H1 (cell line): Measurements from ENCODE around the gene LTBP3. TPM values are rescaled to one million over a fixed set of nuclear protein-coding genes. Genes with fewer than 3 reads are reported as not detected.

Experiments used
- CTCF ChIA-PET: fragments of 300-600 bp; sonication (Branson Sonifier 250); formaldehyde crosslinking; loops from one replicate; lab custom pipeline; 2021; ENCODE audit not compliant: partially characterized antibody; lab: Charles Lee
- POLR2A ChIA-PET: fragments of 300-600 bp; sonication (Branson Sonifier 250); formaldehyde crosslinking; loops from one replicate; lab custom pipeline; 2021; ENCODE audit warnings: inconsistent platforms; ENCODE audit not compliant: partially characterized antibody; lab: Charles Lee
- DNase-seq, 2 experiments: peaks; one replicate each; pipeline versions ENCODE4 v3.0.0 to v3.0.0-alpha.2; 2010 to 2022; ENCODE audit warnings: low spot score in 2 of 2, low read depth in 1 of 2, mixed read lengths in 1 of 2
- FAIRE-seq: peaks from 2 replicates; lab custom pipeline; 2011; peaks lifted over from hg19 to GRCh38; lab: Jason Lieb, UNC
- H2AFZ ChIP-seq: 2 replicates; pipeline ENCODE4 v1.8.1; 2012; ENCODE audit warnings: low read length, inconsistent platforms
- H2AK5ac ChIP-seq: 2 replicates; pipeline ENCODE4 v1.6.1; 2013; ENCODE audit warnings: low read depth, low read length
- H2BK120ac ChIP-seq: replicated peaks from 2 replicates; pipeline ENCODE3; 2013; ENCODE audit warnings: low read depth, low read length, inconsistent platforms
- H2BK12ac ChIP-seq: 2 replicates; pipeline ENCODE4 v1.6.1; 2013; ENCODE audit warnings: low read depth, low read length
- H2BK15ac ChIP-seq: 2 replicates; pipeline ENCODE4 v1.6.1; 2013; ENCODE audit warnings: low read length
- H2BK20ac ChIP-seq: 2 replicates; pipeline ENCODE4 v1.6.1; 2013; ENCODE audit warnings: low read length
- H2BK5ac ChIP-seq: 2 replicates; pipeline ENCODE4 v1.6.1; 2013; ENCODE audit warnings: low read depth, low read length
- H3K14ac ChIP-seq: 2 replicates; pipeline ENCODE4 v1.6.1; 2013; ENCODE audit warnings: inconsistent platforms; ENCODE audit not compliant: insufficient read length
- H3K18ac ChIP-seq: 2 replicates; pipeline ENCODE4 v1.6.1; 2013; ENCODE audit warnings: low read length; ENCODE audit errors: extremely low read depth
- H3K23ac ChIP-seq: 2 replicates; pipeline ENCODE4 v1.6.1; 2013; ENCODE audit warnings: inconsistent platforms; ENCODE audit not compliant: insufficient read length
- H3K23me2 ChIP-seq: 2 replicates; pipeline ENCODE4 v1.6.1; 2013; ENCODE audit warnings: low read depth, low read length
- H3K27ac ChIP-seq: 2 replicates; pipeline ENCODE4 v1.6.1; 2011; ENCODE audit warnings: low read depth, low read length, inconsistent platforms
- H3K27me3 ChIP-seq, 4 experiments: replicated peaks in 1 of 4; 1 replicate in 1 of 4; 2 replicates in 3 of 4; pipeline versions ENCODE4 v1.6.1 to v1.8.1; 2011 to 2013; ENCODE audit warnings: low read length in 3 of 4, mild to moderate bottlenecking in 3 of 4, inconsistent platforms in 2 of 4, mixed read lengths in 2 of 4, moderate library complexity in 1 of 4; ENCODE audit not compliant: control insufficient read depth in 3 of 4, insufficient read depth in 3 of 4; ENCODE audit errors: extremely low read depth in 1 of 4
- H3K36me3 ChIP-seq, 4 experiments: 2 replicates each; pipeline versions ENCODE4 v1.6.1 to v1.8.1; 2011 to 2013; ENCODE audit warnings: mild to moderate bottlenecking in 4 of 4, low read length in 3 of 4, moderate library complexity in 2 of 4, control low read depth in 1 of 4, inconsistent platforms in 1 of 4; ENCODE audit not compliant: insufficient read depth in 4 of 4, control insufficient read depth in 2 of 4
- H3K4ac ChIP-seq: replicated peaks from 2 replicates; pipeline ENCODE3; 2013; ENCODE audit warnings: low read length, low read depth, mixed read lengths, inconsistent platforms; ENCODE audit not compliant: insufficient read length
- H3K4me1 ChIP-seq, 4 experiments: replicated peaks in 1 of 4; 1 replicate in 1 of 4; 2 replicates in 3 of 4; pipeline versions ENCODE4 v1.6.1 to v1.8.1; 2011 to 2013; ENCODE audit warnings: low read length in 3 of 4, inconsistent platforms in 2 of 4, mixed read lengths in 1 of 4; ENCODE audit not compliant: insufficient read depth in 4 of 4, control insufficient read depth in 3 of 4
- H3K4me2 ChIP-seq, 2 experiments: 2 replicates each; pipeline versions ENCODE4 v1.6.1 to v1.8.1; 2011 to 2013; ENCODE audit warnings: low read depth in 2 of 2, low read length in 2 of 2, control low read depth in 1 of 2, inconsistent platforms in 1 of 2, mild to moderate bottlenecking in 1 of 2; ENCODE audit not compliant: insufficient read depth in 1 of 2
- H3K4me3 ChIP-seq, 4 experiments: fragments of 200-600, 300-600 bp in 1 of 4; sonication (generic), shearing (Covaris generic), sonication (Bioruptor Twin) in 1 of 4; 2 replicates each; pipeline versions ENCODE4 v1.5.1 to v1.8.1; 2011 to 2016; ENCODE audit warnings: low read length in 4 of 4, low read depth in 3 of 4, control low read depth in 2 of 4, inconsistent platforms in 2 of 4, mild to moderate bottlenecking in 2 of 4, mixed read lengths in 1 of 4, moderate library complexity in 1 of 4; ENCODE audit not compliant: insufficient read depth in 2 of 4; ENCODE audit errors: extremely low read depth in 1 of 4
- H3K56ac ChIP-seq: replicated peaks from 2 replicates; pipeline ENCODE3; 2013; ENCODE audit warnings: low read depth, mild to moderate bottlenecking, mixed read lengths, low read length, inconsistent platforms; ENCODE audit not compliant: insufficient read length
- H3K79me1 ChIP-seq: 2 replicates; pipeline ENCODE4 v1.6.1; 2013; ENCODE audit warnings: low read depth, low read length, control low read depth
- H3K79me2 ChIP-seq, 2 experiments: 2 replicates each; pipeline versions ENCODE4 v1.6.1 to v1.8.1; 2012 to 2013; ENCODE audit warnings: low read length in 2 of 2, mild to moderate bottlenecking in 2 of 2, inconsistent platforms in 1 of 2; ENCODE audit not compliant: insufficient read depth in 2 of 2, control insufficient read depth in 1 of 2
- H3K9ac ChIP-seq, 4 experiments: replicated peaks in 1 of 4; 1 replicate in 1 of 4; 2 replicates in 3 of 4; pipeline versions ENCODE4 v1.6.1 to v1.8.1; 2011 to 2013; ENCODE audit warnings: low read depth in 3 of 4, low read length in 3 of 4, control low read depth in 2 of 4, mild to moderate bottlenecking in 2 of 4, moderate library complexity in 2 of 4, inconsistent platforms in 1 of 4; ENCODE audit errors: extremely low read depth in 1 of 4
- H3K9me3 ChIP-seq, 2 experiments: 2 replicates each; pipeline versions ENCODE4 v1.6.1 to v1.8.1; 2012 to 2013; ENCODE audit warnings: mild to moderate bottlenecking in 2 of 2, moderate library complexity in 2 of 2, control low read depth in 1 of 2, inconsistent platforms in 1 of 2, low read depth in 1 of 2, low read length in 1 of 2, mixed read lengths in 1 of 2; ENCODE audit not compliant: insufficient read depth in 2 of 2
- H4K20me1 ChIP-seq, 2 experiments: replicated peaks in 1 of 2; 2 replicates each; pipeline versions ENCODE3 to v1.8.1; 2011 to 2013; ENCODE audit warnings: inconsistent platforms in 2 of 2, low read length in 2 of 2, mild to moderate bottlenecking in 1 of 2; ENCODE audit not compliant: insufficient read depth in 2 of 2, control insufficient read depth in 1 of 2
- H4K5ac ChIP-seq: 2 replicates; pipeline ENCODE4 v1.6.1; 2013; ENCODE audit warnings: low read length, low read depth, mixed read lengths, inconsistent platforms; ENCODE audit not compliant: insufficient read length
- H4K8ac ChIP-seq: 2 replicates; pipeline ENCODE4 v1.8.0; 2013; ENCODE audit warnings: mild to moderate bottlenecking, moderate library complexity, low read length, inconsistent platforms; ENCODE audit not compliant: insufficient read depth; ENCODE audit errors: extremely low read depth
- H4K91ac ChIP-seq: replicated peaks from 2 replicates; pipeline ENCODE3; 2013; ENCODE audit warnings: low read length, mixed read lengths, inconsistent platforms; ENCODE audit not compliant: insufficient read length
- CTCF ChIP-seq, 3 experiments: IDR thresholded peaks; 1 replicate in 2 of 3; 2 replicates in 1 of 3; pipeline versions ENCODE4 v1.5.1 to v1.6.1; 2011; ENCODE audit warnings: low read length in 3 of 3, mild to moderate bottlenecking in 3 of 3, inconsistent platforms in 2 of 3, low read depth in 1 of 3, moderate library complexity in 1 of 3; ENCODE audit not compliant: insufficient read depth in 1 of 3; ENCODE audit errors: control extremely low read depth in 1 of 3
- HDAC2 ChIP-seq, 2 experiments: fragments of 300-600 bp in 1 of 2; sonication (generic) in 1 of 2; IDR thresholded peaks; 2 replicates each; pipeline ENCODE4 v1.6.1; 2011 to 2012; ENCODE audit warnings: low read depth in 2 of 2, low read length in 2 of 2, mild to moderate bottlenecking in 2 of 2, moderate library complexity in 2 of 2, borderline replicate concordance in 1 of 2, inconsistent platforms in 1 of 2
- RAD21 ChIP-seq, 2 experiments: IDR thresholded peaks in 1 of 2; conservative IDR thresholded peaks in 1 of 2; 2 replicates each; pipeline ENCODE4 v1.6.1; 2011; ENCODE audit warnings: low read depth in 2 of 2, low read length in 2 of 2, improper control_type of control experiment in 1 of 2, inconsistent platforms in 1 of 2, mild to moderate bottlenecking in 1 of 2, moderate library complexity in 1 of 2
- WGBS, 2 experiments: shearing (Covaris generic) in 1 of 2; methylation state at CpG; one replicate each; pipeline versions ENCODE4 v1.1.6 to v1.1.7; 2013 to 2015; ENCODE audit warnings: low lambda C conversion rate in 2 of 2, mixed read lengths in 2 of 2, inconsistent platforms in 1 of 2, low coverage in 1 of 2, missing lambda C conversion rate in 1 of 2; ENCODE audit not compliant: insufficient replicate concordance in 2 of 2, insufficient coverage in 1 of 2, insufficient read length in 1 of 2; ENCODE audit errors: extremely low coverage in 1 of 2, missing lambda C conversion rate in 1 of 2; 5-methylcytosine and 5-hydroxymethylcytosine counted together
- polyA plus RNA-seq, 7 experiments: library from polyadenylated mRNA; depleted of rRNA in 3 of 7; stranded (reverse) in 5 of 7; unstranded in 2 of 7; fragments of >200 nt in 5 of 7; fragments of 200-250 nt in 2 of 7; gene quantifications; 1 replicate in 5 of 7; 2 replicates in 1 of 7; 4 replicates in 1 of 7; pipeline versions ENCODE4 v1.2.1 to v1.2.3, GENCODE V29; 2011 to 2013; ENCODE audit warnings: missing spikeins in 2 of 7, mixed read lengths in 2 of 7
- total RNA-seq: library from RNA; stranded (reverse); fragmentation: NEBNext Ultra II Directional; extraction: Animal tissue kit (Norgen Biotek cat#: 25700); gene quantifications from 2 replicates; pipeline ENCODE4 v1.2.1, GENCODE V29; 2021

The LTBP3 gene
- total and polyA plus RNA-seq, 2 of the 8 experiments (the other 6 are each of a cell fraction or from before 2014, with no cell fraction given) = 12.8 to 17.8 TPM

- H3K23ac ChIP-seq = no peak overlapping the region
- no peak overlapping the region for H3K27ac ChIP-seq
- H3K18ac ChIP-seq = peak overlapping the region; percentile 33; the same call in 1 of the 2 replicates
- no peaks in the 10 kb centered on the region for H3K27me3 ChIP-seq
- peak overlapping the region; percentile 30 for H3K4ac ChIP-seq
- H4K5ac ChIP-seq = no peak overlapping the region
- no peak overlapping the region for H2BK120ac ChIP-seq
- H2BK12ac ChIP-seq = peak overlapping the region; percentile 100
- peak overlapping the region; percentile 75 for H4K91ac ChIP-seq
- no peak overlapping the region for H2AFZ ChIP-seq
- peak overlapping the region in 1 of 2 experiments; percentile 3; a peak in 1 of 4 replicates for H3K4me2 ChIP-seq
- 90% methylated on average over 4 of the region's 4 CpGs; no CpG with 5 or more reads in 1 of the 2 experiments for WGBS, 2 experiments
- H3K56ac ChIP-seq = no peak overlapping the region
- H3K4me3 ChIP-seq = no peak overlapping the region
- no peak for TF ChIP-seq CTCF (IDR thresholded peaks at IDR 0.05; ENCODE audit: control extremely low read depth in 1 of 3, insufficient read depth in 1 of 3, low read depth in 1 of 3, low read length in 3 of 3)
- no peak for TF ChIP-seq RAD21 (IDR thresholded peaks at IDR 0.05 in 1 of 2, conservative IDR thresholded peaks at IDR 0.05 in 1 of 2; ENCODE audit: low read depth in 2 of 2, low read length in 2 of 2)
- no peak for TF ChIP-seq HDAC2 (IDR thresholded peaks at IDR 0.05; ENCODE audit: borderline replicate concordance in 1 of 2, low read depth in 2 of 2, low read length in 2 of 2)
- peak overlapping the region; percentile 91; the same call in 1 of the 2 replicates for H2BK5ac ChIP-seq
- DNase-seq = no peak
- no peaks in the 10 kb centered on the region; the same call in 1 of the 2 replicates for H3K79me1 ChIP-seq
- CTCF ChIA-PET = interaction anchor here (0.7 to 29.0 kb wide), 6 partner anchors 9 to 279 kb away, joined by 3 to 809 read pairs (median 41); no protein-coding TSS in a partner anchor
- no peak overlapping the region; a peak in 1 of 7 replicates for H3K9ac ChIP-seq
- no peak for FAIRE-seq
- H3K4me1 ChIP-seq = peaks cover 36 to 61% (median 48%) of the 10 kb centered on the region in 4 experiments
- no peaks in the 10 kb centered on the region; the same call in 1 of the 2 replicates for H3K23me2 ChIP-seq
- no peaks in the 10 kb centered on the region for H4K20me1 ChIP-seq
- H2BK15ac ChIP-seq = 0 out of 2 replicates have a peak overlapping the region, but pooled peaks have one; percentile 35
- H3K14ac ChIP-seq = no peak overlapping the region
- H2AK5ac ChIP-seq = peak overlapping the region; percentile 82
- no peaks in the 10 kb centered on the region for H3K9me3 ChIP-seq
- peak overlapping the region; percentile 46; the same call in 1 of the 2 replicates for H4K8ac ChIP-seq
- peak overlapping the region; percentile 67 for H2BK20ac ChIP-seq
- H3K36me3 ChIP-seq = no peaks in the 10 kb centered on the region
- peaks cover 0 to 8% of the 10 kb centered on the region in 2 experiments; a peak in 1 of 4 replicates for H3K79me2 ChIP-seq
- POLR2A ChIA-PET = interaction anchor here (0.6 to 29.8 kb wide), 8 partner anchors 9 to 190 kb away, joined by 3 to 1569 read pairs (median 6); partner anchors contain the start of genes MALAT1 and NEAT1
Observed at GRCh38 chr11:65492387-65492636, 65.8 kb downstream of the LTBP3 start.
